Measurements from ENCODE around the gene CLEC4E. TPM values are rescaled to one million over a fixed set of nuclear protein-coding genes. Genes with fewer than 3 reads are reported as not detected.

The CLEC4E gene
- total RNA-seq, 6 donors from 2014 or later = 3.0 to 30.8 (median 16.3) TPM

- Histone ChIP-seq H3K27me3 (no peaks in the 10 kb centered on the region), H3K4me3 (no peak overlapping the region), H3K9me3 (no peaks in the 10 kb centered on the region), H3K36me3 (no peaks in the 10 kb centered on the region), H3K27ac (no peak overlapping the region), H3K4me1 (no peaks in the 10 kb centered on the region)
- DNase-seq (no peak), ATAC-seq (ENCODE audit: low FRiP score in 2 of 2) (no peak)
- 81 to 82% methylated on average over 5 of the region's 5 CpGs for WGBS, 2 donors
- TF ChIP-seq CTCF (IDR thresholded peaks at IDR 0.05) (no peak), POLR2A (IDR thresholded peaks at IDR 0.05) (no peak), EP300 (IDR thresholded peaks at IDR 0.05) (no peak), POLR2AphosphoS5 (IDR thresholded peaks at IDR 0.05) (no peak)
Measured at GRCh38 chr12:8554451-8555195, 13.9 kb upstream of the CLEC4E start.

- Histone ChIP-seq H3K4me1 (no peaks in the 10 kb centered on the region), H3K27me3 (no peaks in the 10 kb centered on the region), H3K9me3 (no peaks in the 10 kb centered on the region), H3K27ac (no peak overlapping the region), H3K36me3 (no peaks in the 10 kb centered on the region), H3K4me3 (no peak overlapping the region)
- ATAC-seq (ENCODE audit: low FRiP score in 2 of 2) = no peak
- no peak for TF ChIP-seq EP300 (IDR thresholded peaks at IDR 0.05)
- no peak for TF ChIP-seq CTCF (IDR thresholded peaks at IDR 0.05)
- no peak for TF ChIP-seq POLR2A (IDR thresholded peaks at IDR 0.05)
- TF ChIP-seq POLR2AphosphoS5 (IDR thresholded peaks at IDR 0.05) = no peak
- WGBS, 2 donors = 69 to 78% methylated on average over 6 of the region's 6 CpGs
- DNase-seq = no peak
Measured at GRCh38 chr12:8553088-8553627, 12.5 kb upstream of the CLEC4E start.

GRCh38 chr12:8549381-8549780, 8.7 kb upstream of the CLEC4E start:
- Histone ChIP-seq H3K27ac (no peak overlapping the region), H3K4me1 (peaks cover 0 to 4% (median 2%) of the 10 kb centered on the region in 4 donors), H3K9me3 (no peaks in the 10 kb centered on the region), H3K27me3 (no peaks in the 10 kb centered on the region), H3K36me3 (no peaks in the 10 kb centered on the region), H3K4me3 (no peak overlapping the region)
- TF ChIP-seq POLR2A (IDR thresholded peaks at IDR 0.05) = no peak
- TF ChIP-seq EP300 (IDR thresholded peaks at IDR 0.05) = no peak
- no peak for TF ChIP-seq CTCF (IDR thresholded peaks at IDR 0.05)
- no peak for TF ChIP-seq POLR2AphosphoS5 (IDR thresholded peaks at IDR 0.05)
- no peak for ATAC-seq (ENCODE audit: low FRiP score in 2 of 2)
- DNase-seq = no peak
- WGBS, 2 donors = 91 to 93% methylated on average over 5 of the region's 5 CpGs

GRCh38 chr12:8548192-8548591, 7.5 kb upstream of the CLEC4E start:
- Histone ChIP-seq H3K4me3 (no peak overlapping the region), H3K4me1 (peaks cover 0 to 10% (median 7%) of the 10 kb centered on the region in 4 donors), H3K9me3 (no peaks in the 10 kb centered on the region), H3K27me3 (no peaks in the 10 kb centered on the region), H3K36me3 (no peaks in the 10 kb centered on the region), H3K27ac (no peak overlapping the region)
- ATAC-seq (ENCODE audit: low FRiP score in 2 of 2) = no peak
- WGBS, 2 donors = 93 to 94% methylated on average over 2 of the region's 2 CpGs
- DNase-seq = no peak
- no peak for TF ChIP-seq POLR2AphosphoS5 (IDR thresholded peaks at IDR 0.05)
- TF ChIP-seq EP300 (IDR thresholded peaks at IDR 0.05) = no peak
- TF ChIP-seq CTCF (IDR thresholded peaks at IDR 0.05) = no peak
- TF ChIP-seq POLR2A (IDR thresholded peaks at IDR 0.05) = no peak

GRCh38 chr12:8547645-8548044, 6.9 kb upstream of the CLEC4E start:
- no peaks in the 10 kb centered on the region for H3K9me3 ChIP-seq
- WGBS, 2 donors = 46 to 71% methylated on average over 2 of the region's 2 CpGs
- DNase-seq = no peak
- no peak overlapping the region for H3K4me3 ChIP-seq
- no peak for TF ChIP-seq EP300 (IDR thresholded peaks at IDR 0.05)
- TF ChIP-seq POLR2AphosphoS5 (IDR thresholded peaks at IDR 0.05) = no peak
- no peak for TF ChIP-seq CTCF (IDR thresholded peaks at IDR 0.05)
- no peak for TF ChIP-seq POLR2A (IDR thresholded peaks at IDR 0.05)
- no peak overlapping the region for H3K27ac ChIP-seq
- peaks cover 0 to 10% (median 7%) of the 10 kb centered on the region in 4 donors for H3K4me1 ChIP-seq
- no peak for ATAC-seq (ENCODE audit: low FRiP score in 2 of 2)
- H3K27me3 ChIP-seq = no peaks in the 10 kb centered on the region
- no peaks in the 10 kb centered on the region for H3K36me3 ChIP-seq

All from upper lobe of left lung (tissue), 6 donors.